Lower leg skin (tissue), 4 donors: ENCODE measurements around the gene LRRC75B. TPM values are rescaled to one million over a fixed set of nuclear protein-coding genes. Genes with fewer than 3 reads are reported as not detected.

Experiments
- DNase-seq, 2 donors: peaks; one replicate each; pipeline ENCODE4 v3.0.0-alpha.2; 2019; ENCODE audit warnings: low spot score in 2 of 2
- H3K4me3 ChIP-seq: fragments of 200-600 bp; sonication (generic); 2 replicates; pipeline ENCODE4 v1.5.1; 2017; ENCODE audit warnings: mild to moderate bottlenecking, low read depth; ENCODE audit not compliant: poor library complexity, severe bottlenecking
- CTCF ChIP-seq, 3 donors: fragments of 450-650 bp; IDR thresholded peaks; one replicate each; pipeline ENCODE4 v1.5.1; 2016; ENCODE audit warnings: antibody characterized with exemption in 3 of 3, mild to moderate bottlenecking in 3 of 3, moderate library complexity in 2 of 3
- POLR2A ChIP-seq, 2 donors: fragments of 450-650 bp; IDR thresholded peaks; one replicate each; pipeline ENCODE4 v1.6.1; 2016 to 2017; ENCODE audit warnings: antibody characterized with exemption in 2 of 2, mild to moderate bottlenecking in 1 of 2, moderate library complexity in 1 of 2
- WGBS, 2 donors: methylation state at CpG; one replicate each; pipeline ENCODE4 v1.1.5; 2018; 5-methylcytosine and 5-hydroxymethylcytosine counted together
- intact Hi-C: fragments of 100-400 bp; cut with DNase I; formaldehyde crosslinking; loops from one replicate; pipeline ENCODE4 v1.15.0; 2023; ENCODE audit warnings: low total_unique reads
- total RNA-seq, 4 donors: library from RNA; depleted of rRNA; stranded (reverse); fragments of >200 nt; gene quantifications; one replicate each; pipeline ENCODE4 v1.1.0, GENCODE V29; 2016

LRRC75B gene
- total RNA-seq, 4 donors from 2014 or later = 12.5 to 19.2 (median 16.5) TPM

- intact Hi-C loops = no loop called here
- no peak overlapping the region for H3K4me3 ChIP-seq
- TF ChIP-seq POLR2A (IDR thresholded peaks at IDR 0.05) (no peak), CTCF (IDR thresholded peaks at IDR 0.05) (no peak)
- no peak for DNase-seq
- WGBS, 2 donors = 56 to 71% methylated on average over 12 to 13 of the region's 13 CpGs
Observed at GRCh38 chr22:24588381-24588756, 4.5 kb downstream of the LRRC75B start.

- no peak for TF ChIP-seq CTCF (IDR thresholded peaks at IDR 0.05)
- no peak for TF ChIP-seq POLR2A (IDR thresholded peaks at IDR 0.05)
- intact Hi-C loops = no loop called here
- DNase-seq = no peak
- WGBS, 2 donors = 85 to 87% methylated on average over 7 to 8 of the region's 8 CpGs
- H3K4me3 ChIP-seq = no peak overlapping the region
Observed at GRCh38 chr22:24587948-24588347, 4.9 kb downstream of the LRRC75B start.

- TF ChIP-seq POLR2A (IDR thresholded peaks at IDR 0.05) (no peak), CTCF (IDR thresholded peaks at IDR 0.05) (no peak)
- no peak overlapping the region for H3K4me3 ChIP-seq
- DNase-seq = no peak
- 80 to 83% methylated on average over 5 of the region's 5 CpGs for WGBS, 2 donors
- intact Hi-C loops = no loop called here
Observed at GRCh38 chr22:24587251-24587650, 5.6 kb downstream of the LRRC75B start.

- H3K4me3 ChIP-seq = no peak overlapping the region
- no peak for TF ChIP-seq CTCF (IDR thresholded peaks at IDR 0.05)
- no peak for TF ChIP-seq POLR2A (IDR thresholded peaks at IDR 0.05)
- DNase-seq = no peak
- 90 to 94% methylated on average over 11 to 16 of the region's 24 CpGs for WGBS, 2 donors
- intact Hi-C loops = no loop called here
Observed at GRCh38 chr22:24585927-24586546, 6.8 kb downstream of the LRRC75B start.

GRCh38 chr22:24585461-24585860 lies 7.4 kb downstream of the LRRC75B start:
- no peak for DNase-seq
- no peak overlapping the region for H3K4me3 ChIP-seq
- WGBS, 2 donors = 100% methylated on average over 3 of the region's 3 CpGs
- intact Hi-C loops = no loop called here
- TF ChIP-seq CTCF (IDR thresholded peaks at IDR 0.05) (no peak), POLR2A (IDR thresholded peaks at IDR 0.05) (no peak)

GRCh38 chr22:24584871-24585411 lies 7.9 kb downstream of the LRRC75B start:
- TF ChIP-seq POLR2A (IDR thresholded peaks at IDR 0.05) (no peak), CTCF (IDR thresholded peaks at IDR 0.05) (no peak)
- WGBS, 2 donors = 82 to 87% methylated on average over 10 of the region's 10 CpGs
- DNase-seq = no peak
- intact Hi-C loops = no loop called here
- H3K4me3 ChIP-seq = no peak overlapping the region
